Measurements from ENCODE around the gene VLDLR. TPM values are rescaled to one million over a fixed set of nuclear protein-coding genes. Genes with fewer than 3 reads are reported as not detected.

Gene VLDLR
- total RNA-seq, 1 experiment from 2014 or later: 5.0 TPM

- Mint-ChIP-seq H3K27ac (ENCODE audit: low read depth, unreplicated experiment) (no peak overlapping the region), H3K4me1 (ENCODE audit: insufficient read depth, unreplicated experiment) (peaks cover 5% of the 10 kb centered on the region), H3K27me3 (ENCODE audit: insufficient read depth, unreplicated experiment) (no peaks in the 10 kb centered on the region), H3K4me3 (ENCODE audit: unreplicated experiment) (no peak overlapping the region), H3K36me3 (ENCODE audit: insufficient read depth, unreplicated experiment) (no peaks in the 10 kb centered on the region), H3K9me3 (ENCODE audit: unreplicated experiment) (no peaks in the 10 kb centered on the region)
- ChIA-PET CTCF (interaction anchor here (0.9 kb wide), 1 partner anchor 395 kb away, joined by 4 read pairs; no protein-coding TSS in a partner anchor), POLR2A (no interaction called here)
- DNase-seq (ENCODE audit: unreplicated experiment): no peak
- intact Hi-C loops (cut with micrococcal nuclease): loop anchor here (10.0 kb wide), 2 partner anchors 159 to 219 kb away; partner anchors contain the start of gene PUM3
- BruUV-seq (replicated peaks): no TSS peak
- no peak for TF ChIP-seq CTCF (IDR thresholded peaks at IDR 0.05; ENCODE audit: unreplicated experiment)
These were observed 3.8 kb downstream of the VLDLR start for GRCh38 chr9:2625427-2625826.

- CTCF ChIA-PET: interaction anchor here (1.2 kb wide), 1 partner anchor 9 kb away, joined by 3 read pairs; no protein-coding TSS in a partner anchor
- no peak overlapping the region for H3K27ac Mint-ChIP-seq (ENCODE audit: low read depth, unreplicated experiment)
- H3K4me1 Mint-ChIP-seq (ENCODE audit: insufficient read depth, unreplicated experiment): no peaks in the 10 kb centered on the region
- no peak for TF ChIP-seq CTCF (IDR thresholded peaks at IDR 0.05; ENCODE audit: unreplicated experiment)
- BruUV-seq (replicated peaks): no TSS peak
- no peaks in the 10 kb centered on the region for H3K36me3 Mint-ChIP-seq (ENCODE audit: insufficient read depth, unreplicated experiment)
- POLR2A ChIA-PET: interaction anchor here (0.6 kb wide), 1 partner anchor 469 kb away, joined by 3 read pairs; no protein-coding TSS in a partner anchor
- DNase-seq (ENCODE audit: unreplicated experiment): no peak
- no peaks in the 10 kb centered on the region for H3K9me3 Mint-ChIP-seq (ENCODE audit: unreplicated experiment)
- intact Hi-C loops (cut with micrococcal nuclease): loop anchor here (10.0 kb wide), 2 partner anchors 156 to 216 kb away; partner anchors contain the start of gene PUM3
- no peaks in the 10 kb centered on the region for H3K27me3 Mint-ChIP-seq (ENCODE audit: insufficient read depth, unreplicated experiment)
- H3K4me3 Mint-ChIP-seq (ENCODE audit: unreplicated experiment): no peak overlapping the region
These were observed 7.3 kb downstream of the VLDLR start for GRCh38 chr9:2628919-2629318.

- Mint-ChIP-seq H3K27me3 (ENCODE audit: insufficient read depth, unreplicated experiment) (no peaks in the 10 kb centered on the region), H3K36me3 (ENCODE audit: insufficient read depth, unreplicated experiment) (no peaks in the 10 kb centered on the region), H3K4me1 (ENCODE audit: insufficient read depth, unreplicated experiment) (no peaks in the 10 kb centered on the region), H3K4me3 (ENCODE audit: unreplicated experiment) (no peak overlapping the region), H3K27ac (ENCODE audit: low read depth, unreplicated experiment) (no peak overlapping the region), H3K9me3 (ENCODE audit: unreplicated experiment) (no peaks in the 10 kb centered on the region)
- DNase-seq (ENCODE audit: unreplicated experiment): no peak
- intact Hi-C loops (cut with micrococcal nuclease): no loop called here
- ChIA-PET POLR2A (no interaction called here), CTCF (interaction anchor here (1.2 kb wide), 1 partner anchor 160 kb away, joined by 4 read pairs; no protein-coding TSS in a partner anchor)
- no TSS peak for BruUV-seq (replicated peaks)
- no peak for TF ChIP-seq CTCF (IDR thresholded peaks at IDR 0.05; ENCODE audit: unreplicated experiment)
These were observed 8.6 kb downstream of the VLDLR start for GRCh38 chr9:2630158-2630557.

GRCh38 chr9:2631263-2631662 lies 9.7 kb downstream of the VLDLR start:
- ChIA-PET POLR2A (no interaction called here), CTCF (no interaction called here)
- TF ChIP-seq CTCF (IDR thresholded peaks at IDR 0.05; ENCODE audit: unreplicated experiment): no peak
- Mint-ChIP-seq H3K9me3 (ENCODE audit: unreplicated experiment) (no peaks in the 10 kb centered on the region), H3K4me1 (ENCODE audit: insufficient read depth, unreplicated experiment) (no peaks in the 10 kb centered on the region), H3K4me3 (ENCODE audit: unreplicated experiment) (no peak overlapping the region), H3K27ac (ENCODE audit: low read depth, unreplicated experiment) (no peak overlapping the region), H3K36me3 (ENCODE audit: insufficient read depth, unreplicated experiment) (no peaks in the 10 kb centered on the region), H3K27me3 (ENCODE audit: insufficient read depth, unreplicated experiment) (no peaks in the 10 kb centered on the region)
- intact Hi-C loops (cut with micrococcal nuclease): no loop called here
- BruUV-seq (replicated peaks): no TSS peak
- no peak for DNase-seq (ENCODE audit: unreplicated experiment)

Measured in MCF 10A (cell line).